B cell (primary cell): ENCODE measurements around the gene ANKS1A.
"Not testable (repeated sequence)": the region's sequence is repeated elsewhere in the genome, so short reads cannot be mapped to it uniquely, and the experiment has no call there.

Experiments
- CTCF ChIP-seq: fragments of 200-600 bp; IDR thresholded peaks from one replicate; pipeline ENCODE4 v1.8.0; 2022; ENCODE audit warnings: antibody characterized with exemption, mild to moderate bottlenecking
- EZH2 ChIP-seq: IDR thresholded peaks from 2 replicates; pipeline ENCODE4 v1.6.1; 2012; ENCODE audit warnings: borderline replicate concordance, low read depth, mild to moderate bottlenecking, moderate library complexity, low read length; ENCODE audit not compliant: insufficient read depth, poor library complexity, severe bottlenecking

GRCh38 chr6:35106061-35106460 lies 217.0 kb downstream of the ANKS1A start:
- TF ChIP-seq CTCF, EZH2: not testable (repeated sequence)
